GM21825 (cell line): ENCODE measurements around the gene FARP2.
"Not testable (repeated sequence)": the region's sequence is repeated elsewhere in the genome, so short reads cannot be mapped to it uniquely, and the experiment has no call there.

Source experiments
- ATAC-seq: cut with Tn5 transposase; IDR thresholded peaks from one replicate; pipeline ENCODE4 v1.9.1; 2021; ENCODE audit warnings: mild to moderate bottlenecking, moderate library complexity; ENCODE audit not compliant: unreplicated experiment

The FARP2 gene

DNA sequence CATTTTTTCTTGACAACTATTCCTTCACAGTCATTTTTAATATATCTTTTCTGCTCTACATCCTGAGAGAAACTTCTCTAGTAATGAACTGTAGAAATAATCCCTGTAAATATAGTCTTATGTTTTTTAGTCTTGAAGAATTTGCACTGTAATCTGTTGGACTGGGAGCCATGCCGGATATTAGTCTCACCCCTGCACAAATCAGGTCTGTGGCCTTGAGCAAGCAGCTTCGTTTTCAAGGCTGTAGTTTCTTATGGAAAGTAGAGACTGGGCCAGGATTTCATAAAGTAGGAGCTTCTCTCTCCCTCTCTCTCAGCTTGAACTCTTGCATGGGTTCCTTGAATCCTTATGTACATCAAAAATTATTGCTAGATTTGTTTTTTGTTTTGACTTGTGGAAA, 8.7 kb downstream of the FARP2 start:
- ATAC-seq, result no peak

DNA sequence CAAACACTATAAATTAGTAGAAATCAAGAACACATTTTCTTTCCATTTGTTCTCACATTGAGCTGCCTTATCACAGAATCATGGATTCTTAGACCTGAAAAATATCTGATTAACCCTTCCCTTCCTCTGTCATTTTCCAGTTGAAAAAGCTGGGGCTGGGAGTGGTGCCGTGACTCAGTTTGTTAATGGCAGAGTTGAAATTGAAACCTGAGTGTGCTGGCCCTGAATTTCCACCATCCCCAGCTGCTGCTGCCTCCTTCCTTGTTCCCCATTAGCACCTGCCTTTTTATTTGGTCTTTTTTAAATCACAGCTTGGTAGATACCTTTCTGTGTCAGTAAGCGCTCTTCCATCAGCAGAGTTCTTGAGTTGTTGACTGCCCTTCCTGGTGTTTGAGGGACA, 10.6 kb downstream of the FARP2 start:
- ATAC-seq, result no peak

GRCh38 chr2:241368643-241369042, 12.6 kb downstream of the FARP2 start:
- no peak for ATAC-seq

- ATAC-seq, result no peak
Observed at GRCh38 chr2:241372361-241372992, 16.4 kb downstream of the FARP2 start.

DNA sequence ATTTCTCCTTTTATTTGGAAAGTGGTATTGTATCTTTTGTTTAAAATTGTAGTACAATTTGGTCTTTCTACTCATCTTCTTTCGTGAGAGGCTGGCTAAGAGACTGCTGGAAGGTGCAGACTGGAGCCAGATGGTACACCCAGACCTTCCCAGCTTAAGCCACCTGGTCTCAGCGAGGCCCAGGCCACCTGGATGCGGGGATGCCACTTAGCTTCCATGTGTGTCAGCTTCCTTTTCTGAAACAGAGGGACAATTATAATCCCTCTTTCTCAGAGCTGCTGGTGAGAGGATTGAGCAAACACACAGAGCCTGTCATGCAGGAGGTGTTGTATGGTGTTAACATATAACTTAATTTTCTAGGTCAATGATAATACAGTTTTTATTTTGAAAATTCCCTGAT, 17.4 kb downstream of the FARP2 start:
- ATAC-seq, result no peak

DNA sequence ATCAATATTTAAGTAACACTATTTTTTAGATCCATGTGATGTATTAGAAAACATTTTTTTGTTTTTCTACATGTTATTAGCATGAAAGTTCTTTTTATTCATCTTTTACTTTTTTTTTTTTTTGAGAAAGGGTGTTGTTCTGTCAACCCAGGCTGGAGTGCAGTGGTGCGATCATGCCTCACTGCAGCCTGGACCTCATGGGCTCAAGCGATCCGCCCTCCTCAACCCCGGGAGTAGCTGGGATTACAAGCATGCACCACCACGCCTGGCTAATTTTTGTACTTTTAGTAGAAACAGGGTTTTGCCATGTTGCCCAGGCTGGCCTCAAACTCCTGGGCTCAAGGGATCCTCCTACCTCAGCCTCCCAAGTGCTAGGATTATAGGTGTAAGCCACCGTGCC, 17.8 kb downstream of the FARP2 start:
- ATAC-seq, result not testable (repeated sequence)

DNA sequence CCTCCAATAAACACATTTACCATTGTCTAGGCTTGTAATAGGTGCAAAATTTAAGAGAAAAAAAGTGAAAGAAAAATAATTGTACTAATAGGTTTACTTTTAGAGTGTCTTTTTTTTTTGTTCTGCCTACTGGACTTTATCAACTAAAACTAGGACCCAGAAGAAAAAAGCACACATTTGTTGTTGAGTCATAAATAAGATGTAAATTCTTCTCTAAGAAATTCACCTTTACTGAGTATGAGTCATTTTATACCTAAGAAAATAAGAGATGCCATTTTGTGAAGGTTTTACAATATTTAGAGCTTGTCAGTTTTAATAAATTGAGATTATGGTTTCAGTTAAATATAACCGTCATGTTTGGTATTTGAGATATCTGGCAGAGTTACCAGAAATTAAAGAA, 19.2 kb downstream of the FARP2 start:
- no peak for ATAC-seq

- no peak for ATAC-seq
Observed at GRCh38 chr2:241376808-241377207, 20.7 kb downstream of the FARP2 start.

DNA sequence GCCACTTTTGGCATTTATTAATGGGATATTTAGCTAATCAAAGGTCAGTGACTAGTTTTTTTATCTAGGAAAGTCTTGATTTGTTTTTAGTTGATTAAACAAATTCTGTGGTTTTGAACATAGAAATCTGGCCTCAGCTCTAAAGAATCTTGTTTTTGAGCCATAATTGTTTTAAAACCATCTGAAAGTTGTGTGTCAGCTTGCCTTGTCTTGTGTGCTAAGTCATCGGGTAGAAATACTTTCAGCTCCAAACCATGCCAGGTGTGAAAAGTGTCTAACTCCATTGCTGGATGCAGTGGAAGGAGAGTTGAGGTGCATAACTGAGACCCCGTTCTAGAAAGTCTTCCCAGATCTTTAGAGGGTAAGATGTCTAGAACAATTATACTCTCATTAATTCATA, 22.7 kb downstream of the FARP2 start:
- ATAC-seq, result no peak

- ATAC-seq, result no peak
Observed at GRCh38 chr2:241379481-241380480, 23.7 kb downstream of the FARP2 start.

GRCh38 chr2:241381872-241382271, 25.8 kb downstream of the FARP2 start:
- no peak for ATAC-seq

DNA sequence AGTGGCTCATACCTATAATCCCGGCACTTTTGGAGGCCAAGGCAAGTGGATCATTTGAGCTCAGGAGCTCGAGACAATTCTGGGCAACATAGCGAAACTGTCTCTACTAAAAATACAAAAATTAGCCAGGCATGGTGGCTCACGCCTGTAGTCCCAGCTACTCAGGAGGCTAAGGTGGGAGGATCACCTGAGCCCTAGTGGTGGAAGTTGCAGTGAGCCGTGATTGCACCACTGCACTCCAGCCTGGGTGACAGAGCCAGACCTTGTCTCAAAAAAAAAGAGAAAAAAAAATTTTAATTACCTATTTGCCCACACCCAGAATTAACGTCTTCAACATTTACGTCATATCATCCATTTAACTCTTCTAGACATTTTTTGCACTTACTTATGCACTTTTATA, 29.4 kb downstream of the FARP2 start:
- ATAC-seq, result not testable (repeated sequence)

GRCh38 chr2:241386519-241386918, 30.4 kb downstream of the FARP2 start:
- no peak for ATAC-seq

DNA sequence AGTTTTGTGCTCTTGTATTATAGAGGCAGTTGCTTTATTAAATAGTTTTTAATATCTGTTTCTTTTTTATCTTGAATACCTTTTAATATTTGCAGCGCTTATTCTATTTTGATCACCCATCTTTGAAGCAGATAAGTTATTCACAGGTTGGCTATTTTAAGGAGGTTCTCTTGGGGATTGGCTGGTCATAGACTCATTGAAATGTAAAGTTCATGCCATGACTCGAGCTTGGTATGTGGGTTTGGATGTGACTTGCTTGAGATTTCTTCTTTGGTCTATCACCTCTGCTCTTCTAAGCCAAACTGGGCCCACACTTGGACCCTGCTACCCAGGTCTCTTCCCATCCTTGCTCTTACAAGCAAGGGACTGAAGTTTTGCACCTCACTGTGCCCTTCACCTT, 33.6 kb downstream of the FARP2 start:
- ATAC-seq, result no peak

- ATAC-seq, result no peak
Observed at GRCh38 chr2:241390301-241391206, 34.5 kb downstream of the FARP2 start.

DNA sequence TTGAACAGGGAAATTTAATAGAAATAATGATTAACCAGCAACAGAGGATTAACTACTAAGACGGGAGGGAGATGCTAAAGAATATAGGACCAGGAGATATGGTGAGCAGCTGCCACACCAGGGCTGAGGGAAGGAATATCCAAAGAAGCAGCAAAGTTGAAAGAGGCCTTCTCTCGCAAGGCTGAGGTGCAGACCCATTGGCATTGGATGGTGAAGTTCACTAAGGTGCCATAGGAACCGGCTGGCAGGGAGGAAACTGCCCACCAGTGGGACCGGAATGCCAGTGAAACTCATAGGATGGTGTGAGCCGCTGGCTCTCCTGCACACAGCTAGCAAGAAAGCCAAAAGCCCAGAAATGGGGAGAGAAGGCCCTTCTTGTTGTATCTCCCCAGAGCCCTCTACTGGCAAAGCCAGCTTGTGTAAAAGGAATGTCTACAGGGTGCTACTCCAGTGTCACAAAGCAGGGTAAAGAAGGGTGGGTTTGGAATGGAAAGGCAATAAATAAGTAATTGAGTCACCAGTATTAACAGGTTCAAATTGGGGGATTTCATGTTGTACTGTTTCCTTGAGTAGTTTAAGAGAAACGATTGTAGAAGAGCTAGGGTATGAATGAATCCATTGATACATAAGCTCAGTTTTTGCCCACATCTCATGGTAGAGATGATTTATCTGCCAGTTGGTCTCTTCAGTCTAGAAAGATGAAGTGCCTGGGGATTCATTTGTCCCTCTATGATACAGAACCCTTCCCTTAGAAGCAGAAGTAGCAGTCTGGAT, 36.0 kb downstream of the FARP2 start:
- ATAC-seq, result no peak

- not testable (repeated sequence) for ATAC-seq
Observed at GRCh38 chr2:241392753-241393152, 36.7 kb downstream of the FARP2 start.

GRCh38 chr2:241393524-241394196, 37.6 kb downstream of the FARP2 start:
- ATAC-seq, result no peak

DNA sequence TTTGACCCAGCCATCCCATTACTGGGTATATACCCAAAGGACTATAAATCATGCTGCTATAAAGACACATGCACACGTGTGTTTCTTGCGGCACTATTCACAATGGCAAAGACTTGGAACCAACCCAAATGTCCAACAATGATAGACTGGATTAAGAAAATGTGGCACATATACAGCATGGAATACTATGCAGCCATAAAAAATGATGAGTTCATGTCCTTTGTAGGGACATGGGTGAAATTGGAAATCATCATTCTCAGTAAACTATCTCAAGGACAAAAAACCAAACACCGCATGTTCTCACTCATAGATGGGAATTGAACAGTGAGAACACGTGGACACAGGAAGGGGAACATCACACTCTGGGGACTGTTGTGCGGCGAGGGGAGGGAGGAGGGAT, 40.7 kb downstream of the FARP2 start:
- ATAC-seq, result not testable (repeated sequence)
